NCI-H748 (cell line): ENCODE measurements around the gene FIBCD1.

Source experiments
- DNase-seq: peaks from one replicate; lab custom pipeline; 2025; ENCODE audit not compliant: unreplicated experiment; lab: John Stamatoyannopoulos, UW

The FIBCD1 gene

GRCh38 chr9:130897105-130897751, 41.8 kb downstream of the FIBCD1 start:
- no peak for DNase-seq

- DNase-seq = peak; percentile 20
Observed at GRCh38 chr9:130896233-130897014, 42.6 kb downstream of the FIBCD1 start, which contains the start of gene QRFP. TSS of gene QRFP (minus strand) at chr9:130896812. CDS start at chr9:130893838, 2,974 bp downstream.

- DNase-seq = no peak
Observed at GRCh38 chr9:130895481-130896232, 43.4 kb downstream of the FIBCD1 start.

- no peak for DNase-seq
Observed at GRCh38 chr9:130895038-130895437, 44.0 kb downstream of the FIBCD1 start.

GRCh38 chr9:130894546-130894945, 44.5 kb downstream of the FIBCD1 start:
- no peak for DNase-seq

GRCh38 chr9:130893341-130894101, 45.5 kb downstream of the FIBCD1 start:
- DNase-seq = no peak

GRCh38 chr9:130892477-130893304, 46.4 kb downstream of the FIBCD1 start:
- DNase-seq = no peak

GRCh38 chr9:130891688-130892476, 47.2 kb downstream of the FIBCD1 start:
- DNase-seq = peak; percentile 17

- DNase-seq = no peak
Observed at GRCh38 chr9:130890870-130891687, 48.0 kb downstream of the FIBCD1 start.

GRCh38 chr9:130890124-130890523, 48.9 kb downstream of the FIBCD1 start:
- DNase-seq = no peak

- no peak for DNase-seq
Observed at GRCh38 chr9:130888146-130888885, 50.7 kb downstream of the FIBCD1 start.

- no peak for DNase-seq
Observed at GRCh38 chr9:130887494-130888144, 51.4 kb downstream of the FIBCD1 start.

GRCh38 chr9:130886981-130887380, 52.1 kb downstream of the FIBCD1 start:
- DNase-seq = no peak

- DNase-seq = no peak
Observed at GRCh38 chr9:130885484-130886375, 53.3 kb downstream of the FIBCD1 start.

- DNase-seq = no peak
Observed at GRCh38 chr9:130884542-130885483, 54.2 kb downstream of the FIBCD1 start.
